Sigmoid colon (tissue), 7 donors: ENCODE measurements around the gene PPEF1. TPM values are rescaled to one million over a fixed set of nuclear protein-coding genes. Genes with fewer than 3 reads are reported as not detected.

ENCODE experiments used
- DNase-seq: peaks from one replicate; pipeline ENCODE4 v3.0.0-alpha.2; 2019
- H3K27ac ChIP-seq, 4 donors: fragments of 200-600 bp; sonication (generic); one replicate each; pipeline ENCODE4 v1.5.1; 2016 to 2019; ENCODE audit warnings: mild to moderate bottlenecking in 1 of 4
- H3K27me3 ChIP-seq, 3 donors: fragments of 200-600 bp; sonication (generic); one replicate each; pipeline ENCODE4 v1.5.1; 2019; ENCODE audit warnings: mild to moderate bottlenecking in 1 of 3
- H3K36me3 ChIP-seq, 4 donors: fragments of 200-600 bp; sonication (generic); one replicate each; pipeline ENCODE4 v1.5.1; 2016 to 2019
- H3K4me1 ChIP-seq, 4 donors: fragments of 200-600 bp; sonication (generic); one replicate each; pipeline ENCODE4 v1.5.1; 2017 to 2019
- H3K4me3 ChIP-seq, 4 donors: fragments of 200-600 bp; sonication (generic); one replicate each; pipeline ENCODE4 v1.5.1; 2017 to 2019; ENCODE audit warnings: mild to moderate bottlenecking in 2 of 4, moderate library complexity in 1 of 4
- H3K9me3 ChIP-seq, 4 donors: fragments of 200-600 bp in 3 of 4; sonication (generic) in 3 of 4; one replicate each; pipeline versions ENCODE4 v1.5.1 to v1.6.1; 2013 to 2019
- CTCF ChIP-seq, 4 experiments: fragments of 450-650 bp in 3 of 4; fragments of 200-600 bp in 1 of 4; IDR thresholded peaks; one replicate each; pipeline ENCODE4 v1.5.1; 2016 to 2019; ENCODE audit warnings: antibody characterized with exemption in 4 of 4, mild to moderate bottlenecking in 3 of 4, moderate library complexity in 2 of 4
- EP300 ChIP-seq, 4 donors: sonication (generic); formaldehyde crosslinking; IDR thresholded peaks; one replicate each; pipeline ENCODE4 v1.6.1; 2017; ENCODE audit warnings: antibody characterized with exemption in 4 of 4
- POLR2A ChIP-seq, 2 donors: fragments of 450-650 bp; IDR thresholded peaks; one replicate each; pipeline ENCODE4 v1.6.1; 2016; ENCODE audit warnings: antibody characterized with exemption in 2 of 2, mild to moderate bottlenecking in 2 of 2, moderate library complexity in 2 of 2
- POLR2AphosphoS5 ChIP-seq, 4 donors: sonication (generic); formaldehyde crosslinking; IDR thresholded peaks; one replicate each; pipeline ENCODE4 v1.6.1; 2017; ENCODE audit warnings: antibody characterized with exemption in 4 of 4
- WGBS, 2 donors: extraction: QIAGEN DNeasy Blood & Tissue Kit; methylation state at CpG; one replicate each; pipeline ENCODE4 v1.1.7; 2013; 5-methylcytosine and 5-hydroxymethylcytosine counted together
- intact Hi-C: fragments of 100-400 bp; cut with DNase I; formaldehyde crosslinking; loops from one replicate; pipeline ENCODE4 v1.15.1; 2023
- polyA plus RNA-seq, 3 donors: library from polyadenylated mRNA; stranded (reverse); fragments of 200-250 nt; gene quantifications; one replicate each; pipeline ENCODE4 v1.2.3, GENCODE V29; 2013
- total RNA-seq, 4 donors: library from RNA; depleted of rRNA; stranded (reverse); fragments of >200 nt; gene quantifications; one replicate each; pipeline ENCODE4 v1.1.0, GENCODE V29; 2016
- donor health status: healthy with polysubstance abuse.
- donor health status: Bipolar disorder and iron deficiency.
- donor health status: healthy.

The PPEF1 gene
- total and polyA plus RNA-seq, 7 donors, result 0.26 to 0.71 (median 0.49) TPM; not detected in 4

- H3K4me1 ChIP-seq, result no peaks in the 10 kb centered on the region
- no peaks in the 10 kb centered on the region for H3K9me3 ChIP-seq
- intact Hi-C loops, result no loop called here
- no peaks in the 10 kb centered on the region for H3K27me3 ChIP-seq
- H3K36me3 ChIP-seq, result no peaks in the 10 kb centered on the region
- WGBS, 2 donors, result 45 to 73% methylated on average over 1 of the region's 1 CpG
- no peak overlapping the region for H3K4me3 ChIP-seq
- H3K27ac ChIP-seq, result no peak overlapping the region
- no peak for TF ChIP-seq CTCF (IDR thresholded peaks at IDR 0.05)
- no peak for TF ChIP-seq POLR2A (IDR thresholded peaks at IDR 0.05)
- no peak for TF ChIP-seq EP300 (IDR thresholded peaks at IDR 0.05)
- DNase-seq, result no peak
These were observed 82.5 kb downstream of the PPEF1 start for GRCh38 chrX:18789916-18790315.

- Histone ChIP-seq H3K4me3 (no peak overlapping the region), H3K9me3 (no peaks in the 10 kb centered on the region), H3K4me1 (no peaks in the 10 kb centered on the region), H3K27ac (no peak overlapping the region), H3K36me3 (no peaks in the 10 kb centered on the region), H3K27me3 (no peaks in the 10 kb centered on the region)
- no peak for DNase-seq
- intact Hi-C loops, result no loop called here
- TF ChIP-seq POLR2AphosphoS5 (IDR thresholded peaks at IDR 0.05), result no peak
- no peak for TF ChIP-seq POLR2A (IDR thresholded peaks at IDR 0.05)
- TF ChIP-seq CTCF (IDR thresholded peaks at IDR 0.05), result no peak
- no peak for TF ChIP-seq EP300 (IDR thresholded peaks at IDR 0.05)
These were observed 85.4 kb downstream of the PPEF1 start for GRCh38 chrX:18792828-18793227.

- Histone ChIP-seq H3K4me3 (no peak overlapping the region), H3K4me1 (no peaks in the 10 kb centered on the region)
These were observed 86.2 kb downstream of the PPEF1 start for GRCh38 chrX:18793601-18794089.

GRCh38 chrX:18797141-18797540 is 89.7 kb downstream of the PPEF1 start:
- H3K4me1 ChIP-seq, result no peaks in the 10 kb centered on the region
- no peak for DNase-seq
- no peak overlapping the region for H3K27ac ChIP-seq
- H3K36me3 ChIP-seq, result no peaks in the 10 kb centered on the region
- H3K4me3 ChIP-seq, result no peak overlapping the region
- no peak for TF ChIP-seq POLR2A (IDR thresholded peaks at IDR 0.05)
- no peak for TF ChIP-seq POLR2AphosphoS5 (IDR thresholded peaks at IDR 0.05)
- TF ChIP-seq EP300 (IDR thresholded peaks at IDR 0.05), result no peak
- no peak for TF ChIP-seq CTCF (IDR thresholded peaks at IDR 0.05)
- no peaks in the 10 kb centered on the region for H3K9me3 ChIP-seq
- whole genome bisulfite sequencing, 2 donors, result 84 to 91% methylated on average over 2 of the region's 2 CpGs
- intact Hi-C loops, result no loop called here
- H3K27me3 ChIP-seq, result no peaks in the 10 kb centered on the region

More at GRCh38 chrX:18793601-18794089, 86.2 kb downstream of the PPEF1 start:
- no peaks in the 10 kb centered on the region for H3K27me3 ChIP-seq
- no peaks in the 10 kb centered on the region for H3K36me3 ChIP-seq
- DNase-seq, result no peak
- no peak overlapping the region for H3K27ac ChIP-seq
- TF ChIP-seq POLR2A (IDR thresholded peaks at IDR 0.05) (no peak), POLR2AphosphoS5 (IDR thresholded peaks at IDR 0.05) (no peak), CTCF (IDR thresholded peaks at IDR 0.05) (no peak), EP300 (IDR thresholded peaks at IDR 0.05) (no peak)
- 26 to 48% methylated on average over 7 of the region's 7 CpGs for WGBS, 2 donors
- intact Hi-C loops, result no loop called here
- H3K9me3 ChIP-seq, result no peaks in the 10 kb centered on the region

DNA sequence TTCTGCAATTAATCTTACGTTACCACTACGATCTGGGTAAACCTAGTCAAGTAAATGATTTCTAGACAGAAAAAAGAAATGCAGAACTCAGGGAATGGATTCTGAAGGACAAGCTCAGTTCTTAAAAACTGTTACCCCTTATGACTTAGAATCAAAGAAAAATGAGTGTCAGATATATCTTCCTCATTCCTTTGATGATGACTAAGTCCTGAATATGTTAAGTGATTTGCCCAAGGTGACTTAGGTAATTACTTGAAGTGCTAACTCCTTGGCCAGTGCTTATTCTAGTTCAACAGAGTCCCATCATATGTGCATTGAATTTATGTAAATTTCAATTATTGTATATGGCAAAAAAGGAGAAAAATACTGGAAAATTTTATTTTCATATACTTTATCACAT is 92.5 kb downstream of the PPEF1 start:
- DNase-seq, result no peak
- intact Hi-C loops, result no loop called here

More for the DNA sequence above, 92.5 kb downstream of the PPEF1 start:
- WGBS, 2 donors, result 53 to 73% methylated on average over 2 of the region's 2 CpGs
- no peaks in the 10 kb centered on the region for H3K9me3 ChIP-seq
- no peaks in the 10 kb centered on the region for H3K4me1 ChIP-seq
- H3K4me3 ChIP-seq, result no peak overlapping the region
- H3K27me3 ChIP-seq, result no peaks in the 10 kb centered on the region
- no peak for TF ChIP-seq POLR2AphosphoS5 (IDR thresholded peaks at IDR 0.05)
- no peak for TF ChIP-seq EP300 (IDR thresholded peaks at IDR 0.05)
- no peak for TF ChIP-seq CTCF (IDR thresholded peaks at IDR 0.05)
- no peak for TF ChIP-seq POLR2A (IDR thresholded peaks at IDR 0.05)
- no peaks in the 10 kb centered on the region for H3K36me3 ChIP-seq
- no peak overlapping the region for H3K27ac ChIP-seq
